NCI-H1694 treated with DMSO at 0.1 percent for 48 hours (cell line): ENCODE results near the gene MAP4K2.

Experiments
- DNase-seq: peaks from one replicate; lab custom pipeline; 2025; lab: John Stamatoyannopoulos, UW

The MAP4K2 gene

GRCh38 chr11:64813826-64814225, 10.8 kb upstream of the MAP4K2 start:
- no peak for DNase-seq

GRCh38 chr11:64810891-64811272, 7.9 kb upstream of the MAP4K2 start:
- DNase-seq, result no peak

- peak; percentile 96 for DNase-seq
Measured at GRCh38 chr11:64810271-64810890, 7.4 kb upstream of the MAP4K2 start, which contains the start of gene MEN1. Gene MEN1, minus strand, starts transcription at chr11:64810551. Its CDS starts 442 bp downstream, at chr11:64810109.

- DNase-seq, result no peak
Measured at GRCh38 chr11:64809781-64810241, 6.8 kb upstream of the MAP4K2 start.

- DNase-seq, result no peak
Measured at GRCh38 chr11:64805481-64805880, 2.5 kb upstream of the MAP4K2 start.

GRCh38 chr11:64804346-64805210, 1.6 kb upstream of the MAP4K2 start:
- DNase-seq, result no peak

- no peak for DNase-seq
Measured at GRCh38 chr11:64803846-64804345, 882 bp upstream of the MAP4K2 start.

GRCh38 chr11:64802370-64803157, 450 bp downstream of the MAP4K2 start:
- DNase-seq, result no peak

- no peak for DNase-seq
Measured at GRCh38 chr11:64801561-64802369, 1.2 kb downstream of the MAP4K2 start.

- DNase-seq, result no peak
Measured at GRCh38 chr11:64801158-64801464, 1.9 kb downstream of the MAP4K2 start.

- no peak for DNase-seq
Measured at GRCh38 chr11:64800303-64801157, 2.5 kb downstream of the MAP4K2 start.

GRCh38 chr11:64799623-64800302, 3.3 kb downstream of the MAP4K2 start:
- no peak for DNase-seq

GRCh38 chr11:64799256-64799622, 3.8 kb downstream of the MAP4K2 start:
- no peak for DNase-seq

GRCh38 chr11:64796757-64797541, 6.1 kb downstream of the MAP4K2 start:
- no peak for DNase-seq

- no peak for DNase-seq
Measured at GRCh38 chr11:64796047-64796756, 6.8 kb downstream of the MAP4K2 start.

- DNase-seq, result no peak
Measured at GRCh38 chr11:64794526-64794925, 8.5 kb downstream of the MAP4K2 start.

- no peak for DNase-seq
Measured at GRCh38 chr11:64793271-64794160, 9.5 kb downstream of the MAP4K2 start.

- no peak for DNase-seq
Measured at GRCh38 chr11:64792482-64792881, 10.5 kb downstream of the MAP4K2 start.
